Left lobe of liver (tissue), 2 donors: ENCODE data around the gene DGUOK. TPM values are rescaled to one million over a fixed set of nuclear protein-coding genes. Genes with fewer than 3 reads are reported as not detected.

Source experiments
- ATAC-seq: fragments of 200-7000 bp; cut with Tn5 transposase; one replicate; pipeline ENCODE4 v1.9.1; 2020; ENCODE audit warnings: mild to moderate bottlenecking, moderate library complexity
- DNase-seq: peaks from one replicate; pipeline ENCODE4 v3.0.0-alpha.2; 2020; ENCODE audit warnings: low spot score
- total RNA-seq: library from RNA; stranded (reverse); gene quantifications from one replicate; pipeline ENCODE4 v1.2.1, GENCODE V29; 2021
- donor health status: DM: no; HTN: no; CAD: no; lungs with moderate emphysema.
- donor health status: DM: no; HTN: yes; CAD: no.

Gene DGUOK
- total RNA-seq, 1 donor from 2014 or later: 14.7 TPM

DNA sequence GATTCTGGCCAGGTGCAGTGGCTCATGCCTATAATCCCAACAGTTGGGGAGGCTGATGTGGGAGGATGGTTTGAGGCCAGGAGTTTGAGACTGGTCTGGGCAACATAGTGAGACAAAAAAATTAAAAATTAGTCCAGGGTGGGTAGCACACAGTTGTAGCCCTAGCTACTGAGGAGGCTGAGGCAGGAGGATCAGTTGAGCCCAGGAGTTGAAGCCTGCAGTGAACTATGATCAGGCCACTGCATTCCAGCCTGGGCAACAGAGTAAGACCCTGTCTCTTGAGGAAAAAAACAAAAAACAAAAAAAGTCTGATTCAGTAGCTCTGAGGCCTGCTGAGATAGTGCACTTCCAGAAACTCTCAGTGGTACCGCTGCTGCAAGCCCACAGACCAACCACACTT, 50.1 kb downstream of the DGUOK start:
- ATAC-seq: no peak
- no peak for DNase-seq

DNA sequence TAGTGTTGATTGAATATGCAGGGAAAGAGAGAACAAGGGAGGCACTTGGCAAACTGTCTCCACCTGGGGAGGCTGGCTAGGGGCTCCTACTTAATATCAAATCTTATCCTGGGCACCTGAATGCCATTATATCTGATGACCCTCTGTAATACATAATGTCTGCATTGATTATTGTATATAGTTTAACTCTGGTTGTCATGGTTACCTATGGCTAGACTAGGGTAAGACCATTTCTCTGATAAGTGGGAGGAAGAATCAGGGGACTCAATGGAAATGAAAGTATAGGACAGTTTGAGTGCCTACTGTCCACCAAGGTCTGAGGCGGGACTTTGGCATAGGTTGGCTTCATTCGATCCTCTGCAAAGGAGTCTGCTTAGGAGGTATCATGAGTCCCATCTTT, 50.8 kb downstream of the DGUOK start:
- ATAC-seq (no peak), DNase-seq (no peak)

DNA sequence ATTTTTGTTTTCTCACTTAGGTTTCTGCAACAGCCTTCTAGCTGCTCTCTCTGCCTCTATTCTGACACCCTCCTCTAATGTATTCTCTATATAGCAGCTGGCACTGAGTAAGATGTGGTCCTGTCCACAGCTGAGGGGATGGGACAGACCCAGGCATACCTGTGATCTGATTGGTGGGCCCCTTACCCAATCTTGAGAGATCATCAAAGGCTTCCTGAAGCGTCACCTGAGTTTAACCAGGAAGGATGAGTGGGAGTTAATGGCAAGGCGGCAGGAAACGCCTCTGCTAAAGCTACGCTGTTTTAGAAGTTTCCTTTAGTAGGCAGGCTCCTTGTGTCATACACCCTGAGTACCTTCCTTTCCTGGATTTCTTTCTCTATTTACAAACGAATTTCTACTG, 52.3 kb downstream of the DGUOK start:
- no peak for ATAC-seq
- no peak for DNase-seq

DNA sequence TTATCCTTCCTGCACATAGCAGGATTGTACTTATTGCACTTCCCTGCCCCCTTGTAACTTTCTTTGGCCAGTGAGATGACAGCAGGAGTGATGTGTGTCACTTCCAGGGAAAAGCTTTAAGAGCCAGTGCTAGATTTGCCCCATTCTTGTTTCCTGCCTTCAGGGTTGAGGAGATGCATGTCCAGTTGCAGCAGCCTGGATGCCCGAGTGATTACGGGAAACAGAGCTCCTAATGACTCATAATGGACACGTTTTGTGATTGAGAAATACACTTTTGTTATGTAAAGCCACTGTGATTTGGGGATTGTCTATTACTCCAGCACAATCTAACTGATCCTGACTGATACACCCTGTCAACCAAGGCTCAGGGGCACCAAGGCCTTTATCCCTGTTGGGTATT, 53.0 kb downstream of the DGUOK start:
- ATAC-seq: no peak

DNA sequence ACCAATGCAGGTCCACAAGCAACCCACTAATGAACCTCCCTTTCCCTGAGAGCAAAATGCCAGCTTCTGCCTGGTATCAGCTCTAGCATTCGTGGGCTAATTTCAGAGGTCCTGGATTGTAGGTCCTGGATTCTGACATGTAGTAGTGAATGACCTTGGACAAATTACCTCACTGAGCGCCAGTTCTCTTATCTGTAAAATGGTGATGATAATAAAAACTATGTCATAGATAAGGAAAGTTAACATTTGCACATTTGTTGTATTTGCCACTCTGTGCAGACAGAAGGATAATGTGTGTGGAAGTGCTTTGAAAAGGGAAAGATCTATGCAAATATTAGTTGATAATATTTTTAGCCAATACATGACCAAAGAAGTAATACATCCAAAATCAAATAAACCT, 53.9 kb downstream of the DGUOK start:
- ATAC-seq (no peak), DNase-seq (no peak)

More for the DNA sequence above, 53.0 kb downstream of the DGUOK start:
- DNase-seq: no peak

DNA sequence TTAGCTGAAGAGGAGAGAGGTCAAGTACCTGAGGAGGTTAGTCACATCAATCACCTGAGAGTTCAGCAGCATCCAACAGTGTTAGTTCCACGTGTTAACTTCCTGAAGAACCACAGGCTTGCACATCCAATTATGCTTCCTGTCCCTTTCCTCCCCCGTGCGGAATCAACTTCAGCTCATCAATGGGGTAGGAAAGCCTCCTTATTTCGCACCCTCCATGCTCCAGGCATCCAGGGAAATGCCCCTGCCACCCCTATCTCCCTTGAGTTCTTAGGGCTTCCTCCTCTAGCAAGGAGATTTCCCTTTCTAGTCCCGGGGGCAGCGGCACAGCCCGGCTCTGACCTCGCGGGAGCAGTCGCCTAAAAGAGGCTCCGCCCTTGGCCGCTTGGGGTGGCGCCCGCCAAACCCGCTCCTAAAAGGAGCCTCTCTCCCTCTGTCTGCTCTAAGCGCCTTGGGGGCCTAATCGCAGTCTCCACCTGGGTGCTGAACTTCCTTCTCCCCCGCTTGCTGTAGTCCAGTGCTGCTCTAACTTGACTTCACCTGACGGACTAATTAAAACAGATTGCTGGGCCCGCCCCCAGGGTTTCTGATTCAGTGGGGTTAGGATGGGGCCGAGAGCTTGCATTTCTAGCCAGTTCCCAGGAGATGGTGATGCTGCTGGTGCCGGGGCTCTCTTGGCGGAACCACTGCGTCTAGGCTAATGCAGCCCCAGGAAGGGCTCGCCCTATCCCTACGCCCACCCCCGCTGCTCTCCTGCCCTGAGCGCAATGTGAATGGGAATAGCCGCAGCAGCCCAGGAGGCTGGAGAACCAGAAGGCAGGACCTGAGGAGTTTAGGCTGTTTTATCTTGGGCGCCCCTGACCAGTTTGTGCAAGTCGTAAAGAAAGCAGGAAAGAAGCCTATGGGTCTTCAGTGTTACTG, 54.7 kb downstream of the DGUOK start:
- DNase-seq: no peak
- ATAC-seq: peak; percentile 30

DNA sequence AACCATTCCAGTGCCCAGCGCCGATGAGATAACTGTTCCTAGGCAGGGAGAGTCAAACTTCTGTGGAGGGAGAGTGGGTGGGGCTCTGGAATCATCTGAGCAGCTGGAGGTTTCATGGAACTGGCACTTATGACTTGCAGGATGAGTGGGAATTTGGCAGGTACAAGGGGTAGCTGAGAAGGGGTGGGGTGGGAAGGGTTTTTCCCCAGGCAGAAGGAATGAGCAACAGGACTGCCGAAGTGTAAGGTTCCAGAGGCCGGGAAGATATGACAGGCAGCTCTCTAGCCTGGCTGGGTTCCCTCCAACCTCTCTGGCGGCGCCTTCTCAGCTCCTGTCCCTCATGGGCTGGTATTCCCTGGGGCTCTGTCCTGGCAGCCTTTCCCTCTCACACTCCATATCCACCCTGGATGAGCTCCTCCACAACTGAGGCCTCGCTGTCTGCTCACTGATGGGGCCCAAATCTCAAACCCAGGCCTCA, 55.5 kb downstream of the DGUOK start:
- ATAC-seq (no peak), DNase-seq (no peak)

DNA sequence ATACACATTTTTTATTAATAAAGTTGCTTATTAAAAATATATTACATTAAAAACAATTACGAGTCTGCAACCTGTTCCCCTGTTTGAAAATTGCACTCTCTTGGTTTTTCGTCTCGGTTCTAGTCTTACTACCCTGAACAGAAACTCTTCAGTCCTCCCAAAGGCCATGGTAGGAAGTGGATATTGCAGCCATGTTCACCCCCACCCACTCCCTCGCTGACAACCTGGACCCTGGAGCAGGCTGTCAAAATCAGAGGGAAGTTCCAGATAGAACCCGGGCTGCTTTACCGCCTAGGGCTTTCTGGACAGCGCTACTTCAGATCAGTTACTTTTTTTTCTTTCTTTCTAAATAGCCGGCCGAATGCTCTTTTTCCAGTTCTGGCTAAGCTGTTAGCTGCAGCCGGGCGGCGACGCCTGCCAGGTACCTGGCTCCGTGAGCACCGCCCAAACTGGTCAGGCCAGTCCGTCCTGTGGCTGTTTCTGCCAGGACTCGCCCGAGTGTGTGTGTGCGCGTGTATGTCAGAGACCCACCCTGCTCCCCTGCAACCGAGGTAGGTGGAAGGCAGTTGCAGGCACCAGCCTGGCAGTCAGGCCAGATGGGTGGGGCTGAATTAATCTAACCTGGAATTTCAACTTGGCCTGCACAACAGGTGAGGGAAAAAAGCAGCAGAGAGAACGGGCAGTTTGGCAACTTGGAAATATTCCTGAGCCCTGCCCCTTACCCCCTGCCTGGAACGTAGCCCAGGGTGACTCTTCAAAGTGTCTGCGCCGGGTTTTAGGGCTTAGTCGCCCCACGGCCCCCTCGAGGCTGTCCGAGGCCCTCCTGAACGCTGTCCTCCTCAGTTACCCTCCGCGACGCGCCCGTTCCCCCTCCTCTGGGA, 56.9 kb downstream of the DGUOK start:
- DNase-seq: peak; percentile 91
- ATAC-seq: peak; percentile 73

DNA sequence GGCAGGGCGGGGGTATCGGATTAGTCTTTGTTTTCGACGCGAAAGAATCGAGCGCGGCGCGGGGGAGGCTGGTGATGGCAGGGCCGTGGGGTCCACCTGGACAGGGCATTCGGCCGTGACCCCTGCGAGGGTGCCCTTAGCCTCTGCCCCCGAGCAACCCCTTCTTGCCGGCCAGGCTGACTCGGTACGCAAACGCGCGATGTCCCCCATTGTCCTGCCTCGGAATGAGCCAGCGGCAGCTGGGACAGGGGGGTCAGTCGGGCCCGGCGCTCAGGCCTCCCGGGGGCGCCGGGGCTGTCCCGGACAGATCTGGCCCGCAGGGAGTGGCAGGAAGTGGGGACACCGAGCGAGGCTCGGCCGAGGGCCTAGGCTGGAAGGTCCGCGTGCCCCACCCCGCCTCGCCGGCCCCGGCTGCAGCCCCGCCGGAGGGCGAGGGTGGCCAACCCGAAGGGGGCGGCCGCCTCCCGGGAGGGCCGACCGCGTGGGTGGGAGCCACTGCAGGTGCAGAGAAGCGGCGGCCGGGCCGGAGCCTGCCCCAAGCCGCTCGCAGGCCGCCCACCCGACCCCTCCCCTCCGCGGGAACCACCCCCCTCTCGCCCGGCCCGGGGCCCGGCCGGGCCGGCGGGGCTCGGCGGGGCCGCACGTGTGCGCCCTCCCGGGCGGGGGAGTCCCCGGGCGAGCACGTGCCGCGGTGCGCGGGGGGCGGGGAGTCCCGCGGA, 57.7 kb downstream of the DGUOK start, which contains the start of gene TET3:
Gene TET3 (plus strand): TSS at position 708 of the 719 bp plus-strand sequence. CDS start 1,494 bp downstream, outside the sequence.
- ATAC-seq (peak; percentile 48), DNase-seq (no peak)

DNA sequence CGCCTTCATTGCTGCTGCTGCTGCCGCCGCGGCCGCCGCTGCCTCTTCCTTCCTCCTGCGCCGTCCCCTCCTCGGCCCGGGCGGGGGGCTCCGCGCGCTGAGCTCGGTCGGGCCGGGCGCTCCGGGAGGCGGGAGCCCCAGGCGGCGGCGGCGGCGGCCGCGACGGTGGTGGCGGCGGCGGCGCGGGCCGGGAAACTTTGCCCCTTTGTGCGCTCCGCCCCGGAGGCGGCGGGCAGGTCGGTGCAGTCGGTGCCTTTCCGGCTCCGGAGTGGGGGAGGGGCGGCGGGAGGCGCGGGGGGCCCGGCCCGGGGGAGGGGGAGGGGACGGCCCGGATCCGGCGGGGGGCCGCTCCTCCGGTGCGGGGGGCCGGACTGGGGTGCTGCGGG, 58.2 kb downstream of the DGUOK start:
- ATAC-seq (peak; percentile 39), DNase-seq (peak; percentile 83)

DNA sequence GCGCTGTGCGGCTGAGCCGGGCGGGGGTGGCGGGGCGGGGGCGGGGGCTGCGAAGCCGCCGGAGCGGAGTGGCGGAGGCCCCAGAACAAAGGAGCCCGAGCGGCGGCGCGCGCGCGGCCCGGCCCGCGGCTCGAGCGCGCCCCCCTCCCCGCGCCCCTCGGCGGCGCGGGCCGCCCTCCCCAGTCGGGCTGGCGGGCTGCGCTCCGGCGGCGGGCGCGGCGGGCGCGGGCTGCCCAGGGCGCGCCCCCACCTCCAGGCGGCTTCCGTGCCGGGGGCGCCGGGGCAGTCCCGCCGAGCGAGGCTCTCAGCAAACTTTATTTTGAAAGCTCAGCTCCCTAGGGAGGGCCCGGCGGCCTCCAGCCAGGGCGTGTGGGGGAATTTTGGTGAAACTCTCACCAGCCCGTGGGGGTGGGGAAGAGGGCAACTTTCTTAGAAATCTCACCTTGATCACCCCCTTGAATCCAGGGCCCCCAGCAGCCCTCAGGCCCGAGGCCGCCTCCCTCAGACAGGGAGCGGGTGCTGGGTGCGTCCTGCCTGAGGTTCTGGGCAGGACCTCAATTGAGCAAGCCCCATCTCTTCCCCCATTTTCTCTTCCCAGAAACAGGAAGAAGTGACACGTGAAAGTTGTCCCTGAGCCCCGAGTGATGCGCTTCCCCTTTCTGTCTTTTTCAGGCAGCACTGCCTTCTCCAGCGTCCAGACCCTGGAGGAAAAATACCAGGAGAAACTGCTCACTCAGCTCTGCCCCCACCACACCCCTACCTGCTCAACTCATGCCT, 58.8 kb downstream of the DGUOK start:
- no peak for ATAC-seq

DNA sequence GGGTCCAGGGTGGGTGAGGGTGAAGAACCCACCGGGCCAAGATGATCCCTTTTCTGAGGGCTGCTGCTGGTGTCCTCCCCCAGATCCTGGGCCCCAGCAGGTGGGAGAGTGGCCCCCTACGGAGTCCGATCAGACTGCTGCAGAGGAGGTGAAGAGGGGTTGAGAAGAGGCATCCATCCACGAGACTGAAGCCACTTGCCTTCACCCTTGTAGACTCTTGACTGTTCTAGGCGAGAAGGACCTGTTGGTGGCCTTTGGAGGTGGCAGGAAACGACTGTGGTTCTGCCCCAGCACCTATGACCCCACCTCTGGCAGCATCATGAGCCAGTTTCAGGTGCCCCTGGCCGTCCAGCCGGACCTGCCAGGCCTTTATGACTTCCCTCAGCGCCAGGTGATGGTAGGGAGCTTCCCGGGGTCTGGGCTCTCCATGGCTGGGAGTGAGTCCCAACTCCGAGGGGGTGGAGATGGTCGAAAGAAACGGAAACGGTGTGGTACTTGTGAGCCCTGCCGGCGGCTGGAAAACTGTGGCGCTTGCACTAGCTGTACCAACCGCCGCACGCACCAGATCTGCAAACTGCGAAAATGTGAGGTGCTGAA, 59.5 kb downstream of the DGUOK start:
- DNase-seq: no peak
- no peak for ATAC-seq

More for the DNA sequence above, 58.8 kb downstream of the DGUOK start:
- DNase-seq: peak; percentile 56

DNA sequence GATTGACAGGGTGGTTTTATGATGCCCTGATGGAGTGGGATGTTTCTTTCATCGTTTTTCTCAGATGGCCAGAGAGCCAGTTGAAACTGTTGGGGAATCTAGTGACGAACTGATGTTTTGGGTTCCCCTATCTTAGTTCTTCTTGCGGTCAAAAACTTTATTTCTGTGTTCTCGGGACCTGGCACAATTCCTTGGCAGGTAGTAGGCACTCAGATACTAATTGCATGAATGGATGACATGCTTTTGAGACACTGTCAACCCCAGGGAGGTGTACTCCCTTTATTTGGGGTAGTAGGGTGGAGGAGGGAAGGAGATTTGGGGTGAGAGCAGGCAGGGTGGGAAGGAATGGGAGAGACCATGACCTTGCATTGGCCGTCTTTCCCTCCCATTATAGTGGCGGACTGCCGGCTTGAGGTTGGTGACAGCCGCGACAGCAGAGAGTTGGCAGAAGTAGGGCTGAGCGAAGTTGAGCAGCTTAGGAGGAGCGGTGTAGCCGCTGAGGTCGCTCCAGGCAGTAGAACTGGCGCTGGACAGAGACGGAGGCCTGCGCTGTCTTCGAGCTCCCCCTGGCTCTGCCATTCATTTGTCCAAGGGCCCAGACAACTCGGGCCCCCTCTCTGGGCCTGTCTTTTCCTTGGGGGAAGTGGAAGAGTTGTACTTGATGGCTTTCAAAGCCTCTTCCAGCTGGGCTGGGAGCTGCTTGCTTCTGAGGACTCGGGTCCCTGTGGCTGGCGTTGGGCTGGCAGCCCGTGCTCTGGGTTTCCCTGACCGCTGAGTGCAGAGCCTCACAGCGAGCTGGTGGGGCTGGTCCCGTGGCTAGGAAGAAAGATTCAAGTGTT, 60.6 kb downstream of the DGUOK start:
- DNase-seq (peak; percentile 53), ATAC-seq (peak; percentile 26)

DNA sequence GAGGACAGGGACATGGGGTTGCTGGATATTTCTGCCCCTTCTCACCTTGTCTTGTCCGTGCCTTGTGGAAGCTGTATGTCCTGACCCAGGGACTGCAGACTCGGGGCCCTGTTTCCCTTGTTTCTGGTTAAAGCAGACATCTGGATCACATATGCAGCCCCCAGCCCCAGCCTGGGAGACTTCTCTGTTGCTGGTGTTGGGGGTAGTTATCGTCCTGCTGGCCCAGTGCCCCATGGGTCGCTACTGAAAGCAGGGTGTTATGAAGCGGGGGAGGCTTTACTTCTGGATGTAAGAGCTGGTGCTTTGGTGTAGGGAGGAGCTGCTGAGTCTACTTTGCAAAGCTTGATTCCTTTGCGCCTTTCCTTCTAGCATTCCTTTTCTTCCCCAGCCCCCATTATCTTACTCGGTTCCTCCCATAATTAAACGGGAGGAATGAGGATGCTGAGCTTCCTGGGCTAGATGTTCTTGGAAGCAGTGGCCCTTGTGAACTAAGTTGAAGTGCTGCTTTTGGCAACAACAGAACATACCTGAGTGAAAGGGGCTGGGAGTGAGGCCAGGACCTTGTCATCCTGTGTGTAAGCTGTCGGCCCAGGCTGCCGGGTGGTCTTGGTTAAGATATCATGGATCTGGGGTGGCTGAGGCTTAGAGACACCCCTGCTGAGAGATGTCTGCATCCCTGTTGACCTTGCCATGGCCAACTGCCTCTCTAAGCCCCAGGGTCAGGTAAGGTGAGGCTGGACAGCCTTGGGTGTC, 61.4 kb downstream of the DGUOK start:
- ATAC-seq (no peak), DNase-seq (no peak)

DNA sequence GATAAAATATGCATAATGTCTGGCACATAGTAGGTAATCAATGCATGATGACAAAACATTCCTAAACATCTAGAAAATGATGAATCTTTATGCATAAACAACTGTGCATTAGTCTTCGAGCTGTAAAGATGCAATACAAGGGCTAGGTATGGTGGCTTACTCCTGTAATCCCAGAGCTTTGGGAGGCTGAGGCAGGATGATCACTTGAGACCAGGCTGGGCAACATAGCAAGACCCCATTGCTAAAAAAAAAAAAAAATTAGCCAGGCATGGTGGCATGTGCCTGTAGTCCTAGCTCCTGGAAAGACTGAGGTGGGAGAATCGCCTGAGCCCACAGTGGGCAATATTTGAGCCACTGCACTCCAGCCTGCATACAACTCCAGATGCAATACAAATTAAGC, 63.3 kb downstream of the DGUOK start:
- ATAC-seq (no peak), DNase-seq (no peak)

DNA sequence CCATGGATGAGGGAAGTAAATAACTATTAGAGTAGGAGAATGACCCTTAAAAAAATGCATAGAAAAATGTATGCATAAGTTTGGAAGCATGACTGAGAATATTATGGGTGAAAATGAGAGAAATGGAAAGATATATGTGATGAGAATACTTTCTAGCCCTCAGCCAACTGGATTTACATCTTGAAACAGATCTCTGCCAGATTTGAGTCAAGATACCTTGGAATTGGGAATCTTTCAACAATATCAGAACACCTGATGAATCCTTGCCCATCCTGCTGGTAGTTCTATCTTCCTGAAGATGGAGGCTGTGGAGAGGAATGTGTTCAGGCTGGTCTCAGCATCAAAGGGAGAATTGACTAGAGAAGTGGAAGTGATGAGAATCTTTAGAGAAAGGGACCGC, 63.9 kb downstream of the DGUOK start:
- ATAC-seq: no peak
- DNase-seq: no peak

DNA sequence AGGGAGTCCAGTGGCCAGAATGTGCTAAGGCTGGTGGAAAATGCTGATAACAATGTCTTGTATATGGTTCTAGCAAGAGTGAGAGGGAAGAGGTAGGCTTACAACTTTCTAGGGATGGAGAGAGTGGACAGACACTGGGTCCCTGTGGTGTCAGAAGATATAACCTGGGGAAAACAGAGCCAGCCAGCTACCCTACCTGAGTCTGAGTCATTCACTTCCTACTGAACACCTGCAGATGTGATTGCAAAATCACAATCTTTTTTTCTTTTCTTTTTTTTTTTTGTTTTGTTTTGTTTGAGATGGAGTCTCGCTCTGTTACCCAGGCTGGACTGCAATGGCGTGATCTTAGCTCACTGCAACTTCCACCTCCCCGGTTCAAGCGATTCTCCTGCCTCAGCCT, 65.4 kb downstream of the DGUOK start:
- no peak for ATAC-seq

DNA sequence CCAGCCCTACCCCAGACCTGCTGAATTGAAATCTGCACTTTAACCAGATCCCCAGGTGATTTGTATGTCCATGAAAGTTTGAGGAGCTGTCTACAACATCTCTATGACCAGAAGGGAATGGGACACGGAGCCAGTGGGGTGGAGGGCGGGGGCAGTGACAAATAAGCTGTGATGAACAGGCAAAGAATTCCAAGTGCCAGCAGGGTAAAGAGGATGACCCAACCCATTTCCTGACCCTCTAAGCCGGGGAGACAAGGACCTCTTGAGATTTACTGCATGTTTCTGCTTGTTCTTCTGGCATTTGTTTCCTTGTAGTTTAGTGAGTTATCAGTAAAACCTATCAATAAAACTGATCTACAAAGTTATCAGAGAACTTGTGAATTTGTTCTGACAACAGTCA, 66.7 kb downstream of the DGUOK start:
- ATAC-seq (no peak), DNase-seq (no peak)

More for the DNA sequence above, 65.4 kb downstream of the DGUOK start:
- DNase-seq: no peak
